Calu3 (cell line): ENCODE measurements around the gene ASPDH. TPM values are rescaled to one million over a fixed set of nuclear protein-coding genes. Genes with fewer than 3 reads are reported as not detected.

Experiments
- BruUV-seq: library from RNA; stranded (reverse); fragments of 400-500 nt; replicated peaks from 2 replicates; lab custom pipeline; 2021; lab: Mats Ljungman, UMichigan
- CTCF ChIA-PET: fragments of 300-600 bp; sonication (Branson Sonifier 250); formaldehyde crosslinking; loops from one replicate; lab custom pipeline; 2022; ENCODE audit warnings: antibody characterized with exemption; lab: Charles Lee
- DNase-seq: peaks from one replicate; pipeline ENCODE4 v3.0.0; 2022
- H3K27ac Mint-ChIP-seq: one replicate; pipeline ENCODE4 v1.8.0; 2022; ENCODE audit warnings: mixed read lengths; ENCODE audit not compliant: unreplicated experiment
- H3K27me3 Mint-ChIP-seq: one replicate; pipeline ENCODE4 v1.8.0; 2022; ENCODE audit warnings: mixed read lengths; ENCODE audit not compliant: unreplicated experiment
- H3K36me3 Mint-ChIP-seq: one replicate; pipeline ENCODE4 v1.8.0; 2022; ENCODE audit warnings: mild to moderate bottlenecking, moderate library complexity, mixed read lengths; ENCODE audit not compliant: insufficient read depth, unreplicated experiment
- H3K4me1 Mint-ChIP-seq: one replicate; pipeline ENCODE4 v1.8.0; 2022; ENCODE audit warnings: mild to moderate bottlenecking, low read depth, mixed read lengths; ENCODE audit not compliant: unreplicated experiment
- H3K4me3 Mint-ChIP-seq: one replicate; pipeline ENCODE4 v1.8.0; 2022; ENCODE audit warnings: mild to moderate bottlenecking, low read depth, moderate library complexity, mixed read lengths; ENCODE audit not compliant: unreplicated experiment
- H3K9me3 Mint-ChIP-seq: one replicate; pipeline ENCODE4 v1.8.0; 2022; ENCODE audit warnings: low read depth, mixed read lengths; ENCODE audit not compliant: unreplicated experiment
- intact Hi-C: fragments of 100-400 bp; cut with micrococcal nuclease; formaldehyde crosslinking; loops from one replicate; pipeline ENCODE4 v1.10.0; 2022; ENCODE audit not compliant: unreplicated experiment
- total RNA-seq: library from RNA; stranded (reverse); gene quantifications from 2 replicates; pipeline ENCODE4 v1.2.3, GENCODE V29; 2022
- TF ChIP-seq, protein P1 (sequence below): fragments of 200-600 bp; IDR thresholded peaks from one replicate; pipeline ENCODE4 v1.8.0; 2022; ENCODE audit warnings: antibody characterized with exemption; ENCODE audit not compliant: unreplicated experiment

Gene ASPDH
- total RNA-seq, 1 experiment from 2014 or later, result not detected

DNA sequence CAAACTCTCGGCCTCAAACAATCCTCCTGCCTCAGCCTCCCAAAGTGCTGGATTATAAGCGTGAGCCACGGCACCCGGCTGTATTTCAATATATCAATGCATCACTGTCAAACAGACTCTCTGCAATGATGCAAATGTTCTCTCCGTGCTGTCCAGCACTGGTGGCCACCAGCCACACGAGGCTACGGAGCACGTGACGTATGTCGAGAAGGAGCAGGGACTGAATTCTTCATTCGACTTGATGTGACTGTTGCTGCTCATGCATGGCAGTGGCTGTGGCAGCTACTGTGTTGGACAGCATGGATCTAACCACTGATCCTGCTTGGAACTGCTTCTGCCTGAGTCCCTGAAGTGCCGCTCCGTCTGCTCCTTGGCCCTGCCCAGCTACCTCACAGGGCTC, 44.7 kb upstream of the ASPDH start:
- no TSS peak for BruUV-seq
- no peak overlapping the region for H3K4me3 Mint-ChIP-seq
- H3K4me1 Mint-ChIP-seq, result peaks cover 8% of the 10 kb centered on the region
- TF ChIP-seq, protein P1, sequence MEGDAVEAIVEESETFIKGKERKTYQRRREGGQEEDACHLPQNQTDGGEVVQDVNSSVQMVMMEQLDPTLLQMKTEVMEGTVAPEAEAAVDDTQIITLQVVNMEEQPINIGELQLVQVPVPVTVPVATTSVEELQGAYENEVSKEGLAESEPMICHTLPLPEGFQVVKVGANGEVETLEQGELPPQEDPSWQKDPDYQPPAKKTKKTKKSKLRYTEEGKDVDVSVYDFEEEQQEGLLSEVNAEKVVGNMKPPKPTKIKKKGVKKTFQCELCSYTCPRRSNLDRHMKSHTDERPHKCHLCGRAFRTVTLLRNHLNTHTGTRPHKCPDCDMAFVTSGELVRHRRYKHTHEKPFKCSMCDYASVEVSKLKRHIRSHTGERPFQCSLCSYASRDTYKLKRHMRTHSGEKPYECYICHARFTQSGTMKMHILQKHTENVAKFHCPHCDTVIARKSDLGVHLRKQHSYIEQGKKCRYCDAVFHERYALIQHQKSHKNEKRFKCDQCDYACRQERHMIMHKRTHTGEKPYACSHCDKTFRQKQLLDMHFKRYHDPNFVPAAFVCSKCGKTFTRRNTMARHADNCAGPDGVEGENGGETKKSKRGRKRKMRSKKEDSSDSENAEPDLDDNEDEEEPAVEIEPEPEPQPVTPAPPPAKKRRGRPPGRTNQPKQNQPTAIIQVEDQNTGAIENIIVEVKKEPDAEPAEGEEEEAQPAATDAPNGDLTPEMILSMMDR, result no peak
- H3K27me3 Mint-ChIP-seq, result peaks cover 84% of the 10 kb centered on the region
- CTCF ChIA-PET, result interaction anchor here (0.6 to 1.1 kb wide), 2 partner anchors 11 to 741 kb away, joined by 4 read pairs; no protein-coding TSS in a partner anchor
- no peaks in the 10 kb centered on the region for H3K9me3 Mint-ChIP-seq
- H3K27ac Mint-ChIP-seq, result no peak overlapping the region
- intact Hi-C loops, result no loop called here
- peaks cover 12% of the 10 kb centered on the region for H3K36me3 Mint-ChIP-seq
- no peak for DNase-seq

DNA sequence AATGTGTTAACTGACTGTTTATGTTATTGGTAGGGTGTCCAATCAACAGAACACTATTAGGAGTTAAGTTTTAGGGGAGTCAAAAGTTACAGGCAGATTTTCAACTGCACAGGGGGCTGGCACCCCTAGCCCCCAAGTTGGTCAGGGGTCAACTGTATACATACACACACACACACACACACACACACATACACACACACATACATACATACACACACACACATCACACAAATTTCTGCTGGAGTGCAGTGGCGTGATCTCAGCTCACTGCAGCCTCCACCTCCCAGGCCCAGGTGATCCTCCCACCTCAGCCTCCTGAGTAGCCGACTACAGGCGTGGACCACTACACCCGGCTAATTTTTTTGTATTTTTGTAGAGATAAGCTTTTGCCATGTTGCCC, 44.3 kb upstream of the ASPDH start:
- CTCF ChIA-PET, result interaction anchor here (0.6 to 1.1 kb wide), 2 partner anchors 11 to 740 kb away, joined by 4 read pairs; no protein-coding TSS in a partner anchor
- peaks cover 84% of the 10 kb centered on the region for H3K27me3 Mint-ChIP-seq

DNA sequence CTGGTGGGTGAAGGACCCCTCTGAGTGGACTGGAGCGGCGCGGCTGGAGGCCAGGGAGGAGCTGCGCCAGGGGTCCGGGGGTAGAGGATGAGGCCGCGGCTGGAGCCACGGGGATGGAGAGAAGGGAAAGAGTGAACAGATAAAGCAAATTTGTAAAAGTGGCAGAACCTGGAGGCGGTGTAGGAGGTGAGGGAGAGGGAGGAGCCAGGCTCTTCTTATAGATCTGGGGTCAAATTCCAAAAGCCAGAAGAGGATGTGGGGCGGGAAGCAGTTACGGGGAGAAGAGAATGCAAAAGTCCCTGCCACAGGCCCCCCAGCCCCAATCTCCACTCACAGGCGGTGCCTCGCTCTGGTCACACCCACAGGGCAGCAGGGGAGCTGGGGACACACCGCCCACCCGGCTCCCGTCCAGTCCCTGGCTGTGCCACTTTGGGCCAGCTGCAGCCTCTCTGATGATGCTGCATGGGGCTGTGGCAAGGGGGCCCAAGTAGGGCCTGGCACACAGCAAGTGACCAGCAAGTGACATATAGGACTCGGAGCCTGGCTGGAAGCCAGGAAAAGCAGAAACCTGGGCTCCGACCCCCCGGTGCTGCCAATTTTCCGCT, 43.4 kb upstream of the ASPDH start:
- Mint-ChIP-seq H3K4me1 (peaks cover 8% of the 10 kb centered on the region), H3K27me3 (peaks cover 84% of the 10 kb centered on the region), H3K9me3 (no peaks in the 10 kb centered on the region), H3K4me3 (no peak overlapping the region), H3K36me3 (peaks cover 12% of the 10 kb centered on the region), H3K27ac (no peak overlapping the region)
- TF ChIP-seq, protein P1, result no peak
- no peak for DNase-seq
- intact Hi-C loops, result no loop called here
- no TSS peak for BruUV-seq
- CTCF ChIA-PET, result interaction anchor here (0.5 to 2.2 kb wide), 9 partner anchors 9 to 539 kb away, joined by 3 to 22 read pairs (median 5); no protein-coding TSS in a partner anchor

More for the DNA sequence above, 44.3 kb upstream of the ASPDH start:
- intact Hi-C loops, result no loop called here
- no peaks in the 10 kb centered on the region for H3K9me3 Mint-ChIP-seq
- no peak overlapping the region for H3K4me3 Mint-ChIP-seq
- TF ChIP-seq, protein P1, result no peak
- no peak for DNase-seq
- no peak overlapping the region for H3K27ac Mint-ChIP-seq
- peaks cover 12% of the 10 kb centered on the region for H3K36me3 Mint-ChIP-seq
- no TSS peak for BruUV-seq
- peaks cover 8% of the 10 kb centered on the region for H3K4me1 Mint-ChIP-seq

DNA sequence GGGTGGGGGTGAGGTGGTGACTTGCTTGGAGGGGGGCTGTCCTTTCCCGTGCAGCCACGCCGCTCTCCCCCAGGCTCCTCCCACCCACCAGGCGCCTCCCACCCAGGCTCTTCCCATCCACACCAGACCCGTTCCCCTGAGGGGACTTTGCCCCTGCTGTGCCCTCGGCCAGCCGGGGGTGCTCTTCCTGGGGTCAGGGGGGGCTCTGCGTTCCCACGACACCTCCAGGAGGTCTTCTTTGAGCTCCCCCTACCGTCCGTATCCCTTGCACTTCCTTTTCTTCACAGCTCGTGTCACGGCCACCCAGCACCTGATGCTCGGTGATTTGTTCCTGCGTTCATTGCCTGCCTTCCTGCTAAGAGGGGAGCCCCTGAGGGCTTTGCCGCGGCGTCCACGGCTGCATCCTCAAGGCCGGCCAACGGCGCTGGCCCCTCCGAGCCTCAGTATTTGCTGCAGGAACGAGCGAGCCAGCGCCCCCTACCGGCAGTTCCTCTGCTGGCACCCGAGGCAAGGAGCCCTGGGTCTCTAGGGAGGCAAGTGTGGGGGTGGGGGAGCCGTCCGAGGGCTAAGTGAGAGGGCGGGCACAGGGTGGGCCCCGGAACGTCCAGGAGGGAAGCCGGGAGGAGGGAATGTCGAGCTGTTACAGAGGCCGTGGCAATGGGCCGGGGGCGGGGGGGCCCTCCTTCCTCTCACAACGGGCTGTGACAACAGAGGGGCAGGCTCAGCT, 42.7 kb upstream of the ASPDH start:
- intact Hi-C loops, result no loop called here
- DNase-seq, result peak; percentile 92
- H3K27me3 Mint-ChIP-seq, result peaks cover 88% of the 10 kb centered on the region
- peaks cover 8% of the 10 kb centered on the region for H3K4me1 Mint-ChIP-seq
- no peak overlapping the region for H3K27ac Mint-ChIP-seq
- peaks cover 12% of the 10 kb centered on the region for H3K36me3 Mint-ChIP-seq
- H3K4me3 Mint-ChIP-seq, result peak overlapping the region; percentile 67
- no peaks in the 10 kb centered on the region for H3K9me3 Mint-ChIP-seq
- CTCF ChIA-PET, result interaction anchor here (0.5 to 2.2 kb wide), 15 partner anchors 9 to 540 kb away, joined by 3 to 22 read pairs (median 5); no protein-coding TSS in a partner anchor
- TF ChIP-seq, protein P1, result peak; percentile 96
- BruUV-seq, result no TSS peak
